ENCODE data around the gene CDIP1. TPM values are rescaled to one million over a fixed set of nuclear protein-coding genes. Genes with fewer than 3 reads are reported as not detected.
A peak's percentile ranks its signal among the peaks of the same experiment; 100 is the strongest.

CDIP1 gene
- total and polyA plus RNA-seq, 2 donors from 2014 or later = 40.8 to 80.4 TPM

DNA sequence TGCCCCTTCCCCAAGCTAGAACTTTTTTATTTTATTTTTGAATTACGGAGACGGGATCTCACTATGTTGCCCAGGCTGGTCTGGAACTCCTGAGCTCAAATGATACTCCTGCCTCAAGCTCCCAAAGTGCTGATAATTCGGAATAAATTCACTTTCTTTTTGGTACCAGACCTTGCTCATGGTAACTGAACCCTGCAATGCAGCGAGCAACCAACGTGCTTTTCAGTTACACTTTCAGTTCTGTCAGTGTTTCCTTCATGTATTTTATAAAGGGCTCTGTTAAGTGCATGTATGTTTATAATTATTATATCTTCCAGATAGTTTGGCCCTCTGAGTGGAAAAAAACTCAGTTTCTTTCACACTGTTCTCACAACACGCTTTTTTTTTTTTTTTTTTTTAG, 31.5 kb upstream of the CDIP1 start:
- Histone ChIP-seq H3K9ac (ENCODE audit: low read length in 3 of 3) (no peak overlapping the region), H3K36me3 (ENCODE audit: control insufficient read depth in 2 of 3, insufficient read depth in 3 of 3, low read length in 3 of 3) (no peaks in the 10 kb centered on the region), H3K27ac (ENCODE audit: low read depth in 2 of 2, low read length in 2 of 2) (no peak overlapping the region), H3K9me3 (ENCODE audit: control insufficient read depth in 2 of 3, insufficient read depth in 1 of 3, low read length in 3 of 3) (no peaks in the 10 kb centered on the region), H3K4me3 (ENCODE audit: low read length in 3 of 3) (no peak overlapping the region), H3K27me3 (ENCODE audit: control insufficient read depth, insufficient read depth, low read length) (no peaks in the 10 kb centered on the region), H3K4me1 (ENCODE audit: control insufficient read depth in 2 of 3, insufficient read depth in 2 of 3, low read depth in 1 of 3, low read length in 3 of 3) (no peaks in the 10 kb centered on the region)
- no peak for DNase-seq
- FAIRE-seq = no peak
- intact Hi-C loops (cut with DNase I) = no loop called here
- TF ChIP-seq, protein P1, sequence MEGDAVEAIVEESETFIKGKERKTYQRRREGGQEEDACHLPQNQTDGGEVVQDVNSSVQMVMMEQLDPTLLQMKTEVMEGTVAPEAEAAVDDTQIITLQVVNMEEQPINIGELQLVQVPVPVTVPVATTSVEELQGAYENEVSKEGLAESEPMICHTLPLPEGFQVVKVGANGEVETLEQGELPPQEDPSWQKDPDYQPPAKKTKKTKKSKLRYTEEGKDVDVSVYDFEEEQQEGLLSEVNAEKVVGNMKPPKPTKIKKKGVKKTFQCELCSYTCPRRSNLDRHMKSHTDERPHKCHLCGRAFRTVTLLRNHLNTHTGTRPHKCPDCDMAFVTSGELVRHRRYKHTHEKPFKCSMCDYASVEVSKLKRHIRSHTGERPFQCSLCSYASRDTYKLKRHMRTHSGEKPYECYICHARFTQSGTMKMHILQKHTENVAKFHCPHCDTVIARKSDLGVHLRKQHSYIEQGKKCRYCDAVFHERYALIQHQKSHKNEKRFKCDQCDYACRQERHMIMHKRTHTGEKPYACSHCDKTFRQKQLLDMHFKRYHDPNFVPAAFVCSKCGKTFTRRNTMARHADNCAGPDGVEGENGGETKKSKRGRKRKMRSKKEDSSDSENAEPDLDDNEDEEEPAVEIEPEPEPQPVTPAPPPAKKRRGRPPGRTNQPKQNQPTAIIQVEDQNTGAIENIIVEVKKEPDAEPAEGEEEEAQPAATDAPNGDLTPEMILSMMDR (IDR thresholded peaks at IDR 0.05; ENCODE audit: borderline replicate concordance, extremely low read depth, insufficient read depth) = no peak

GRCh38 chr16:4566144-4566543, 27.6 kb upstream of the CDIP1 start:
- DNase-seq (no peak), FAIRE-seq (no peak)
- no peaks in the 10 kb centered on the region for H3K9me3 ChIP-seq (ENCODE audit: control insufficient read depth in 2 of 3, insufficient read depth in 1 of 3, low read length in 3 of 3)
- no peak overlapping the region for H3K9ac ChIP-seq (ENCODE audit: low read length in 3 of 3)
- H3K36me3 ChIP-seq (ENCODE audit: control insufficient read depth in 2 of 3, insufficient read depth in 3 of 3, low read length in 3 of 3) = no peaks in the 10 kb centered on the region
- TF ChIP-seq, protein P1 (IDR thresholded peaks at IDR 0.05; ENCODE audit: borderline replicate concordance, extremely low read depth, insufficient read depth) = no peak
- H3K4me3 ChIP-seq (ENCODE audit: low read length in 3 of 3) = no peak overlapping the region
- H3K27ac ChIP-seq (ENCODE audit: low read depth in 2 of 2, low read length in 2 of 2) = no peak overlapping the region
- H3K4me1 ChIP-seq (ENCODE audit: control insufficient read depth in 2 of 3, insufficient read depth in 2 of 3, low read depth in 1 of 3, low read length in 3 of 3) = peaks cover 0 to 2% (median 0%) of the 10 kb centered on the region in 3 donors
- no peaks in the 10 kb centered on the region for H3K27me3 ChIP-seq (ENCODE audit: control insufficient read depth, insufficient read depth, low read length)
- intact Hi-C loops (cut with DNase I) = no loop called here

DNA sequence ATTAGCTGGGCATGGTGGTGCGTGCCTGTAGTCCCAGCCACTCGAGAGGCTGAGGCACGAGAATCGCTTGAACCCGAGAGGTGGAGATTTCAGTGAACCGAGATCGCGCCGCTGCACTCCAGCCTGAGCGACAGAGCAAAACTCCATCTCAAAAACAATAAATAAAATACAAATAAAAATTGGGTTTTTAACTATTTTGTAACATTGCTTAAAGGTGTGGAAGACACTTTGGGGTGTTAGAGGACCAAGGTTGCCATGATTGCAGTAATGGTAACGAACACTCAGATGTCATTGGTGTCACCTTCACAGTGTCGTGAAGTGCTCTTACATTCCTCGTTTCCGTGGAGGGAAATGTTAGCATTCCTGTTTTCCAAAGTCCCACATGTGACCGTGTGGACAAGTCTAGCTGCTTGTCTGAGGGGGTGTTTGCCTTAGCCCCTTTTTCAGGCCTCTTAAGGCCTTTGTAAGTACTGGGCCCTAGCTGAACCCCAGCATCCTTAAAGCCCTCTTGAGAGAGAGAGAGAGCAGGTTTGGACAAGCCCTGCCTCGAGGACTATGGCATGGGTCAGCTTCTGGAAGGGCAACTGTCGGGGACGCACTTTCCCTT, 26.2 kb upstream of the CDIP1 start:
- no peak overlapping the region for H3K9ac ChIP-seq (ENCODE audit: low read length in 3 of 3)
- no peak overlapping the region for H3K4me3 ChIP-seq (ENCODE audit: low read length in 3 of 3)
- no peak for DNase-seq
- no peak overlapping the region for H3K27ac ChIP-seq (ENCODE audit: low read depth in 2 of 2, low read length in 2 of 2)
- no peak for FAIRE-seq
- TF ChIP-seq, protein P1 (IDR thresholded peaks at IDR 0.05; ENCODE audit: borderline replicate concordance, extremely low read depth, insufficient read depth) = no peak
- H3K27me3 ChIP-seq (ENCODE audit: control insufficient read depth, insufficient read depth, low read length) = no peaks in the 10 kb centered on the region
- peaks cover 0 to 2% (median 0%) of the 10 kb centered on the region in 3 donors for H3K4me1 ChIP-seq (ENCODE audit: control insufficient read depth in 2 of 3, insufficient read depth in 2 of 3, low read depth in 1 of 3, low read length in 3 of 3)
- H3K9me3 ChIP-seq (ENCODE audit: control insufficient read depth in 2 of 3, insufficient read depth in 1 of 3, low read length in 3 of 3) = no peaks in the 10 kb centered on the region
- intact Hi-C loops (cut with DNase I) = no loop called here
- H3K36me3 ChIP-seq (ENCODE audit: control insufficient read depth in 2 of 3, insufficient read depth in 3 of 3, low read length in 3 of 3) = no peaks in the 10 kb centered on the region

DNA sequence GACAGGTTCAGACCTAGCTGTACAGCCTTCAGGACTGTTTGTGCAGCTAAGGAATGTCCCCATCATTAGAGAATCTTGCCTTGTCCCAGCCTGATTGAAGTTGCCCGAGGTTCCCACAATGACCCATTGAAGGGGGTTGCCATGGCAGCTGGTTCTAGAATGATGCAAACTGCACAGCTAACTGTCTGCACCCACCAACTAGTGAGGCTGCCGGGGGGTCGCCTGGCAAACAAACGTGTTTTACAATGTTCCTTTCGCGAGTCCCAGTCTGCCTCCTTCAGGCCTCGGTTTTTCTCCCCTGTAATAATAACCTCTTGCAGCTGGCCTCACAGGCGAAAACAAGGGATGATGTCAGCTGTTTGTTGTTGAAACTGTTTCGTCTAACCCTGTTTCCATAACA, 23.0 kb upstream of the CDIP1 start:
- Histone ChIP-seq H3K36me3 (ENCODE audit: control insufficient read depth in 2 of 3, insufficient read depth in 3 of 3, low read length in 3 of 3) (no peaks in the 10 kb centered on the region), H3K4me1 (ENCODE audit: control insufficient read depth in 2 of 3, insufficient read depth in 2 of 3, low read depth in 1 of 3, low read length in 3 of 3) (peaks cover 0 to 2% (median 0%) of the 10 kb centered on the region in 3 donors)

More for the DNA sequence above, 23.0 kb upstream of the CDIP1 start:
- H3K27me3 ChIP-seq (ENCODE audit: control insufficient read depth, insufficient read depth, low read length) = no peaks in the 10 kb centered on the region
- no peak overlapping the region for H3K27ac ChIP-seq (ENCODE audit: low read depth in 2 of 2, low read length in 2 of 2)
- TF ChIP-seq, protein P1 (IDR thresholded peaks at IDR 0.05; ENCODE audit: borderline replicate concordance, extremely low read depth, insufficient read depth) = no peak
- intact Hi-C loops (cut with DNase I) = no loop called here
- no peak overlapping the region for H3K9ac ChIP-seq (ENCODE audit: low read length in 3 of 3)
- FAIRE-seq (no peak), DNase-seq (peak in 3 of 5 donors; percentile 16 to 36 (median 21))
- no peaks in the 10 kb centered on the region for H3K9me3 ChIP-seq (ENCODE audit: control insufficient read depth in 2 of 3, insufficient read depth in 1 of 3, low read length in 3 of 3)
- H3K4me3 ChIP-seq (ENCODE audit: low read length in 3 of 3) = no peak overlapping the region
